GM18858 (cell line): ENCODE data around the gene DSCAML1.

Experiments used
- ATAC-seq: cut with Tn5 transposase; IDR thresholded peaks from one replicate; pipeline ENCODE4 v1.9.1; 2021; ENCODE audit not compliant: unreplicated experiment

Gene DSCAML1

GRCh38 chr11:117796872-117797529 lies at the start of gene DSCAML1:
Gene DSCAML1 (minus strand): TSS chr11:117797216. CDS start chr11:117797079, 137 bp downstream.
- no peak for ATAC-seq

GRCh38 chr11:117843666-117844484 lies 46.9 kb upstream of the DSCAML1 start:
- ATAC-seq, result no peak

GRCh38 chr11:117842131-117842941 lies 45.3 kb upstream of the DSCAML1 start:
- ATAC-seq, result no peak

- no peak for ATAC-seq
Measured at GRCh38 chr11:117841551-117842031, 44.6 kb upstream of the DSCAML1 start.

GRCh38 chr11:117840881-117841550 lies 44.0 kb upstream of the DSCAML1 start:
- ATAC-seq, result no peak

- ATAC-seq, result no peak
Measured at GRCh38 chr11:117839936-117840813, 43.2 kb upstream of the DSCAML1 start.

GRCh38 chr11:117839380-117839881 lies 42.4 kb upstream of the DSCAML1 start:
- no peak for ATAC-seq

GRCh38 chr11:117838901-117839300 lies 41.9 kb upstream of the DSCAML1 start:
- no peak for ATAC-seq

GRCh38 chr11:117837791-117838190 lies 40.8 kb upstream of the DSCAML1 start:
- ATAC-seq, result no peak

- ATAC-seq, result no peak
Measured at GRCh38 chr11:117837070-117837776, 40.2 kb upstream of the DSCAML1 start.

- ATAC-seq, result no peak
Measured at GRCh38 chr11:117836077-117836960, 39.3 kb upstream of the DSCAML1 start.

GRCh38 chr11:117835576-117835975 lies 38.6 kb upstream of the DSCAML1 start:
- ATAC-seq, result no peak

GRCh38 chr11:117834838-117835443 lies 37.9 kb upstream of the DSCAML1 start:
- ATAC-seq, result no peak

- no peak for ATAC-seq
Measured at GRCh38 chr11:117834068-117834810, 37.2 kb upstream of the DSCAML1 start.

GRCh38 chr11:117833401-117833891 lies 36.4 kb upstream of the DSCAML1 start:
- ATAC-seq, result no peak

- ATAC-seq, result no peak
Measured at GRCh38 chr11:117832511-117832910, 35.5 kb upstream of the DSCAML1 start.
